ENCODE measurements around the gene MYBPC3.

MYBPC3 gene

DNA sequence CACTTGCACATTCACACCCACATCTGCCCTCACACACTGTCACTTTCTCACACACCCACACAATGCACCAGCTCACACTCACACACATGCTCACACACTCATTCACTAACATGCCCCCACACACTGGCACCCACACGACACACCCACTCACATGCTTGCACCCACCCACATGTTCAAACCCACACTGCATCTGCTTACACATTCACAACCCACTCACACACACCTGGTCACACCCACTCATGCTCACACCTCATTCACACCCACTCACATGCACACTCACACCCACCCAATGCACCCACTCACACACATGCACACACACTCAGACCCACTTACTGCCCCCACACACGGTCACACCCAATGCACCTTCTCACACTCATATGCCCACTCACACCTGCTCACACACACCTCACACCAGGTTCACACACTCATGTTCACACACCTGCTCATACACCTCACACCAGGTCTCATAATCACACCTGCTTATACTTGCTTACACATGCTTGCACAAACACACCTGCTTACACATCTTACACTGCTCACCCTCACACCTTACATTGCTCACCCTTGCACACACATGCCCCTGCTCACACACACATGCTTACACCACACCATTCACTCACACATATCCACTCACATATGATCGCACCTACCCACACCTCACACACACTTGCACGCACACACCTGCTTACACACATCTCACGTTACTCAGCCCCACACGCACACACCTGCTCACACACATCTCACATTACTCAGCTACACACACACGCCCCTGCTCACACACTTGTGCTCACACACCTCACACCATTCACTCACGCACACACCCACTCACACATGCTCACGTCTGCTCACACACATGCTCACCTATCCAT, 3.9 kb upstream of the MYBPC3 start:
- DNase-seq, result no peak

DNA sequence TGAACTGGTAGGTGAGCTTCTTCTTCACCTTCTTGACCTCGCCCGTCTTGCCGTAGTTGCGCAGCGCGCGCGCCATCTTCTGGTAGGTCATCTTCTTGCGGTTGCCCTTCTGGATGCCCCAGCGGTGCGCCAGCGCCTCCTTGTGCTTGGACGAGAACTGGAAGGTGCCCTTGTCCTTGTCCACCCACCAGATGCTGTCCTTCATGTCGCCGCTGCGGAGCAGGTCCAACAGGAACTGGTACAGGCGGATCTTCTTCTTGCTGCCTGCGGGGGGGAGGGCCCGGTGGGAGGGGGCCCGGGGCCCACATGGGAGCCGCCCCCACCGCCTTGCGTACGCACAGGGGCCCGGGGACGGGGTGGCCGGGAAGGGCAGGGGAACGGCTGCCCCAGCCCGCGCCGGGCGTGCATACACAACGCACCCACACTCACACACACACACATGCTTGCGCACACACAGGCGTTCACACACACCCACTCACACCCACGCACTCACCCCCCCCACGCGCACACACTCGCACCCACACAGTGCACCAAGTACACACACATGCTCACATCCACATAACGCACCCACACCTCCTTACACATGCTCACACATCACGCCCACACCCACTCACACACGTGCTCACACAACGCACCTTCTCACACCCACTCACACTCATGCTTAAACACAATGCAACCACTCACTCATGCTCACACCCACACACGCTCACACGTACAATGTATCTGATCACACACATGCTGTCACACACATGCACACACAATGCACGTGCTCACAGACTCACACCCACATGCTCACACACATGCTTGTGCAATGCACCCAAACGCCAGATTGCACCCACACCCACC, 3.0 kb upstream of the MYBPC3 start:
- DNase-seq, result peak; percentile 92 to 93

DNA sequence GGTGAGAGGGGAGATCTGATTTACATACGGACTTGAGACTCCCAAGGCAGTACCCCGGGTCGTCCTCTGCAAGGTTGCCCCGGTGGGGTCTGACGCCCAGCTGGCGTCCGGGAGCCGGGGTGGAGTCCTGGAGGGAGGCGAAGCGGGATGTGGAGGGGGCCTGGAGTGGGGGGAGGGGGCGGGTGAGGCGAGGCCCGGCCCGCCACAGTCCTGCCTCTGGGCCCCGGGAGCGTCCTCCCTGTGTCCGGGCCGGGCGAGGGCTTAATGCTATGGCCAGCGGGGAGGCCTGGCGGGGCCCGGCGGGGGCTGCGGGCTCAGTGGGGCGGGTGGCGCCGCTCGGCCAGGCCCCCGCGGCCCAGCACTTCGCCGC, 2.4 kb upstream of the MYBPC3 start:
- no peak for DNase-seq

DNA sequence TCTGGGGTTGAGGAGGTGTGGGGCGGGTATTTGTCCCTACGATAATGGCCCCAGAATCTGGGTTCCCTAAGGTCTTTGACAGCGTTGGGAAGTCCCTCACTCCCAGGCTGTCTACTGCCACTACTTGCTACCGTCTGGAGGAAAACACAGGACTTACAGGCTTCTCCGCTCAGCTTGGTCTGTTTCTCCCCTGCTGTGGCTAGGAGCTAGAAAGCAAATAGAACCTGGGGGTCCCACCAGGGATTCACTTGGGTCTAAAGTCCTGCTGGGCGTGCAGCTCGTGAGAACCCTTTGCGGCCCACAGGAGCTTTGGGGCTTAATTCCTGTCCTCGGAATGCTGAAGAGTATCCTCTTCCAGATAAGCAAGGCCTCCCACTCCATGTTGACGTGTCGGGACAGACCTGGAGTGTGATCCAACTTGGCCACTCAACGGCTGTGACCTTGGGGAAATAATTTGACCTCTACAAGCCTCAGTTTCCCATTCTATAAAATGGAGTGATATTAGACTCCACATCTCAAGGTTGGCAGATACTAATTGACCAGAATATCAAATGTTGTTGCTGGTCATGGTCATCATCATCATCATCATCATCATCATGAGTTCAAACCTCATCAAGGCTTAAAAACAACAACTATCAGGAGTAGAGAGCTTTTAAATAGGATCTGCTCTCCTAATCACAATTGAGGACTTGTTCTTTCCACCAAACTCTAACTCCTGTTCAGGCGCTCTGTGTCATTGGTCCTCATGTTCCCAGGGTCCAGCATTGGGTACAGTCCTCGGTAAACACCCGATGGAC, 1.7 kb upstream of the MYBPC3 start:
- DNase-seq, result no peak

DNA sequence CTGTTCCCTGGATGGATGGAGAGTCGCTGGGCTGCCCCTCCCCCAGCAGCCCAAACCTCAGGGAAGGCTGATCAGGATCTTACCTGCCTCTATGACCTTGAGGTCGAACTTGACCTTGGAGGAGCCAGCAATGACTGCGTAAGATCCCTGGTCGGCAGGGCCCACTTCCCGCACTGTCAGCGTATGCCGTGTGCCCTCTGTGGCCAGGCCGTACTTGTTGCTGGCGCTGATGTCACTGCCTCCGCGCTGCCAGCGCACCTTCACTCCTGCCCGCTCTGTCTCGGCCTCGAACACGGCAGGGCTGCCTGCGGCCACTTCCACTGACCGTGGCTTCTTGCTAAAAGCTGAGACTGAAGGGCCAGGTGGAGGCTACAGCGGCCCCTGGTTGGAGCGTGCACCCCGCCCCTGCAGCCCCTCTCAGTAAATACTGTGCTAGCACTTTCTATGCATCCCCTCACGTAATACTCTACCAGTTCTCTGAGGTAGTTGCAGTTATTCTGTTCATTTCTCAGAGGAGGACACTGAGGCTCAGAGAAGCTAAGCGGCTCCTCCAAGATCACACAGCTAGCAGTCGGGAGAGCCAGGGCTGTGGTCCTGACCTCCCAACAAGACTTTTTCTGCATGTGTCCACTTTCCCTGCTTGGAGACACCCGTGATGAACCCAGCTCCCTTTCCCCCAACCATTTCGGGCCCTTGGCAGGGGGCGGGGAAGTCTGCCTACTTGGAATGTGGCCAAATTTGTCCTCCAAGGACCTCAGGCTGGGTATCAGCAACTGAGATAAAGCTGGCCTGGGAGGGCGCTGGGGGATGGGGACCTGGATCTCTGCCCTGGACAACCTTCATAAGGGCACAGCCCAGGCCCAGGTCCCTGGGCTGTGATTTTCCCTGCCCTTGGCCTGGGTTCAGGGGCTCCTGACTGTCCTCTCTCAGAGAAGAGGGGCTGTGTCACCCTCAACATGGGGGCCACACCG, 1.1 kb downstream of the MYBPC3 start:
- DNase-seq, result no peak

DNA sequence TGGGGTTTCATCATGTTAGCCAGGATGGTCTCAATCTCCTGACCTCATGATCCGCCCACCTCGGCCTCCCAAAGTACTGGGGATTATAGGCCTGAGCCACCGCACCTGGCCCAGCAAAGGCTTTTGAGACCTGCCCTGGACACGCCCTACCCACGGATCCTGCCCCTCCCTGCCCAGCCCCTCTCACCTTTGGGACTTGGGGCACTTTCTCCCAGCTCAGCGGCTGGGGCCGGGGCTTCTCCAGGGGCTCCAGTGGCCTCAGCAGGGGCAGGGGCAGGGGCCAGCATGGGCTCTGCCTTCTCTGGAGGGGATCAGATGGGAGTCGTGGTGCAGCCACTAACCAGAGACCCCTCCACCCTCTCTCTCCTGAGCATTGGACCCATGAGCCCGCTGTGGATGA, 2.2 kb downstream of the MYBPC3 start:
- DNase-seq, result no peak

DNA sequence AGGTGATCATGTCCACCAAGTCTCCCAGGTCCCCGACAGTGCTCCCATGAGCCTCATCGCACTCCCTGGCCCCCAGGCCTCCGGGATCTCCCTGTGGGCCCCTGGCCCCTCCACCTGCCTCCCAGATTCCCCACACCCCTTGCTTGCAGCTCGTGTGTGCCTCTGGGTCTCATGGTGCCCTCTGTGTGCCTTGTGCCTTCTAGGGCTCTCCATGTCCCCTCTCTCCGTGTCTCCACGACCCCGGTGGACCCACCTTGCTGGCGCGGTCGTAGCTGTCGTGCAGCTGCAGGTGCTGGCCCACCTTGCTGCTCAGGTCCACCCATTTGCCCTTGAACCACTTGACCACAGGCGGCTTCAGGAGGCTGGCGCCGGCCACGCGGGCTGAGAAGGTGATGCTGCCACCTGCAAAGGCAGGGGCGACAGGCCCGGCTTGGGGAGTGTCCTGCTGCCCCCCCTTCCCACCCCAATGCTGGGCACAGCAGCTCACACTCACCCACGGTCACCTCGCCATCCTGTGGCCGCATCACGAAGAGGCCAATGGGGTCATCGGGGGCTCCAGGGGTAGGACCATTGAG, 2.9 kb downstream of the MYBPC3 start:
- no peak for DNase-seq

DNA sequence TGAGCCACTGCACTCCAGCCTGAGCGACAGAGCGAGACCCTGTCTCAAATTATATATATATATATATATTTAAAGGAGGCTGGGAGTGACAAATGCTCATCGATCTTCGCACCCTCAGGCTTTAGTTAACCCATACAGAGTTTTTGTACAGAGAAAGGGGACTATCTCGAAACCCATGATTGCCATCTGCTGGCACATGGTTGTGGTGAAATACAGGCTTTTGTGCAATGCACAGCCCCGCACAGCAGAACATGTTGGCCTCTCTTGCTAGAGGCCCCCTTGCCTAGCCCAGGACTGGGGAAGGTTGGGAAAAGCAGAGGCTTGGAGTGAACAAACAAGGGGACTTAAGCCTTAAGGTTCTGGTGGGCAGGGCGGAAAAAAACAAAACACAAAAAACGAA, 3.6 kb downstream of the MYBPC3 start:
- peak; percentile 14 to 37 for DNase-seq

DNA sequence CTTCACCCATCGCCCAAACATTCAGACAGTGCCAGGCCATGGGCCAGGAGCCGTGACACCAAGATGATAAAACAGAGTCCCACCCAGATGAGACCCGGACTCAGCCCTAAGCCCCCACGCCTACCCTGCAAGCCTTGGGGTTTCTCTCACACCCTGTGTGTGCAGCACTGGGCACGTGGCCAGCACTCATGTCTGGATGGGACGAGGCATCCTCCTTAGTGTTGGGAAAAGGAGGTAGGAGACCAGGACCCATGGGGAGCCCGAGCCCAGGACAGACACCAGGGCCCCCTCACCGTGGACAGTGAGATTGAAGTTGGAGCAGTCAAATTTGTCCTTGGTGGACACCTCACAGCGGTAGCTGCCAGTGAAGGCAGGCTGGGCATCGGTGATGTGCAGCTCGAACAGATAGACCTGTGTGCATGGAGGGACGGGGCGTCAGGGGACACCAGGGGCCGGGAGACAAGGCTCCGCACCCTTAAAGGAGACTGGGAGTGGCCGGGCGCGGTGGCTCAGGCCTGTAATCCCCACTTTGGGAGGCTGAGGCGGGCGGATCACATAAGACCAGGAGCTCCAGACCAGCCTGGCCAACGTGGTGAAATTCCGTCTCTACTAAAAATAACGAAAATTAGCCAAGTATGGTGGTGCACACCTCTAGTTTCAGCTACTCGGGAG, 4.2 kb downstream of the MYBPC3 start:
- DNase-seq, result no peak

DNA sequence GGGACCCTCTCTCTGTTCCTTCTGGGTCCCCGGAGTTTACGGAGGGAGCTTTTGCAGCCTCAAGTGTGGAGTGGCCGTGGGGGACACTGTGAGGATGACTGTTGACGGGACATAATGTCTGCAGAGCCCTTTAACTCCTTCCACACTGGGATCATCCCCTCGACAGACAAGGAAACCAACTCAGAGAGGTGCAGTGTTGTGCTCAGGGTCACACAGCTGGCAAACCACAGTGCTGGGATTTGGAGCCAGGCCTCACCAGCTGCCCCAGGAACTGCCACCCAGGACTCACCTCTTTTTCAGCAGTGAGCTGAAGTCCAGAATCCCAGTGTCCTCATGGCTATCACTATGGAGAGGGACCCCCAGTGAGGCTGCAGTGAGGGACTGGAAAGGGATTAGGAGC, 5.4 kb downstream of the MYBPC3 start:
- DNase-seq, result no peak

DNA sequence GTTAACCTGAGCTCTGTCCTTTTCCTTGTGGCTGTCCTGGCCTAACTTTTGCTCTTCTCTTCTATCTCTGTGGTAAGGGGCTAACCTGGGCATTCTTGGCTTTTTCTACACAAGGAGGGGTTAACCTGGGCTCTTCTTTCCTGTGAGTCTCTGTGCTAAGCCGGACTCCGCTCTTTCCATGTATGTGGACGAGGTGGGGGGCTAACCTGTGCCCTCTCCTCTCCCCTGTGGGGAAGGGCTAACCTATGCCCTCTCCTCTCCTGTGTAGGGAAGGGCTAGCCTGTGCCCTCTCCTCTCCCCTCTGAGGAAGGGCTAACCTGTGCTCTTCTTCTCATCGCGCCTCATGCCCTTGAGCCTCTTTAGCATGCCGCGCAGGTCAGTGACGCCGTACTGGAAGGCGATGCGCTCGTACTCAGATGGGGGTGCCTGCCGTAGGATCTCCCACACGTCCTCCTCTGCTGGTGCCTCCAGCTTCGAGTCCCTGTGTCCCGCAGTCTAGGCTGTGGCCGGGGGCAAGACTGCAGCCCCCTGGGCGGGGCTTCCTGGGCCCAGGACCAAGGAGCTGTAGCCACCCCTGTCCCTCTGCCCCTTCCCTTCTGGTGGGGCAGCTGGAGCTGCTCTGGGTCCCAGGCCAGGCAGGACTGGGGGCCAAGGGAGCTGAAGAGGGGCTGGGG, 6.5 kb downstream of the MYBPC3 start:
- DNase-seq, result no peak

DNA sequence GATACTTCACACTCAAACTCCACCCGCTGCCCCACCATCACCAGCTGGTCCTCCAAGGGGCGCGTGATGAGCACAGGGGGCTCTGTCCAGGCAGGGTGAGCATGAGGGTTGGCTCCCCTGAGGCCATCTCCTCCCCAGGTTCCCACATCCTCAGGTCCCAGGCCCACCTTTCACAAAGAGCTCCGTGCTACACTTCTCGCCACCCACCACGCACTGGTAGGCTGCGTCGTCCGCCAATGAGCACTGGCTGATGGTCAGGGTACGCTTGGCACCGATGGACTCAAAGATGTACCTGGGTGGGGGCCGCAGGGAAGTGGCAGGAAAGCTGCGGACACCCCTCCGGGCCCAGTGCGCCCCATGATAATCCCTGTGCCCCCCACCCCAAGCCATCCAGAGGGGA, 9.6 kb downstream of the MYBPC3 start:
- no peak for DNase-seq

DNA sequence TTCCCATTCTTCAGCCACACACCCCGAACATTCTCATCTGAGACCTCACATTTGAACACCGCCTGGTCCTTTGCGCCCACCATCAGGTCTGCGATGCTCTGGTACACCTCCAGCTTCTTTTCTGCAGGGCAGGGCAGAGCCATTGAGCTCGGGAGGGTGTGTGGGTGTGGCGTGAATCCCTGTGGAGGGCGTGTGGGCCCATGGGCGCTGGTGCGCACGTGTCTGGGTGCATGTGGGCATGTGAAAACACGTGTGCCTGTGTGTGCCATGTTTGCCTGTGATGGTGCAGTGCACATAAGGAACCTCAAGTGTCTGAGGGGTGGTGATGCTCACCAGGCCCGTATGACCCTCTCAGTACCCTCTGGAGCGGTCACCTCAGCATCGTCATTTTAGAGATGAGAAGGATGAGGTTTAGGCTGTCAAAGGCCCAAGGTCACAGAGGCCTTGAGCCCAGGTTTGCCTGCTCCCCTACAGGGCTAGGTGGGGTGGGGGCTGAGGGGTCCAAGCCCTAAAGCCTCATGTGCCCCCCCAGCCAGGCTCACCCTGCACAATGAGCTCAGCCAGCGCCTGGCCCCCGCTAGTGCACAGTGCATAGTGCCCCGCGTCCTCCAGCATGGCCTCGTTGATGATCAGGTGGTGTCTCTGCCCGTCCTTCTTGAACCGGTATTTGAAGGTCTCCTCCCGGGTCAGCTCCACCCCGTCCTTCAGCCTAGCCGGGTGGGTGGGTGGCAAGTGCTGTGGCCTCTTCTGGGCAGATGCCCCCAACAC, 10.3 kb downstream of the MYBPC3 start:
- no peak for DNase-seq

DNA sequence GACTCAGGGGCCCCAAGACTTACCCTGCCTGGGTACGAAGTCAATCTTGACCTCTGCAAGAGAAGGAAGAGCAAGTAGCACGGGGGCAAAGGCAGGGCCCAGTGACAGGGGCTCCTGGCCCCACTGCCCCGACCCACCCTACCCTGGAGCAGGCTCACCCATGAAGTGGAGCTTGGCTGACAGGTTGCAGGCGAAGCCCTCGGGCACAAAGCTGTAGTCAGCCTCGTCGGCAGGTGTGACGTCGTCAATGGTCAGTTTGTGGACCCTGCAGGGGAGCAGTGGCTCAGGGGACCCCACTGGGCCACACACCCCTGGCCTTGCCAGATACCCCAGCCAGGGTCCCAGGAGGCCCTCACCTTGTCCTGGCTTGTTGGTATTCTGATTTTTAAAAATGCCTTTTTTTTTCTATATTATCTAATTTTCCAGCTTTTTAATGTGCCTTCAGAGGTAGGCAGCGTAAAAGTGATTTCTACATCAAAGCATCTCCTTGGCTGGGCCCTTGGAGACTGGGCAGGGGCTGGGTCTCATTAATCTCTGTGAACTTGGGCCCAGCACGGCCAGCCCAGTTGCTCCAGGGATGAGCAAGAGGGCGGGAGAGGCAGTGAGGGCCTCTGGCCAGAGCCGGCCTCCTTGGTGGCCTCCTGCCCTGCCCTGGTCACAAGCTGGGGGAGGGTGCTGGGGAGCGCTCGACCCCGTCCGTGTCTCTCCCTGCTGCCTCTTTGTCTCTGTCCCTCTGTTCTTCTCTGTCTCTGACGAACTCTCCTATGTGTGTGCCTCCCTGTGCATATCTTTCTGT, 11.3 kb downstream of the MYBPC3 start:
- no peak for DNase-seq

DNA sequence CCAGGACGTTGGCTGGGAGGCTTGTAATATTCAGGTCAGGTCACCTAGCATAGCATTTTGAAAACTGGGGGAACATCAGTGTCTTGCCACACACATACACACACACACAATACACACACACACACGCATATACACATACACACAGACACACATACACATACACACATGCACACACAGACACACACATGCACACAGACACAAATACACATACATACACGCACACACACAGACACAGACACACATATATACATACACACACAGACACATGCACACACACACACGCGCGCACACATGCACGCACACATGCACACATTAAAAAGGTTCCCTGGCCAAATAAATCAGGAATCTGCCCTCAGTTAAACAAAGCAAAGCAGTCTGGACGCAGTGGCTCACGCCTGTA, 12.5 kb downstream of the MYBPC3 start:
- no peak for DNase-seq

DNA sequence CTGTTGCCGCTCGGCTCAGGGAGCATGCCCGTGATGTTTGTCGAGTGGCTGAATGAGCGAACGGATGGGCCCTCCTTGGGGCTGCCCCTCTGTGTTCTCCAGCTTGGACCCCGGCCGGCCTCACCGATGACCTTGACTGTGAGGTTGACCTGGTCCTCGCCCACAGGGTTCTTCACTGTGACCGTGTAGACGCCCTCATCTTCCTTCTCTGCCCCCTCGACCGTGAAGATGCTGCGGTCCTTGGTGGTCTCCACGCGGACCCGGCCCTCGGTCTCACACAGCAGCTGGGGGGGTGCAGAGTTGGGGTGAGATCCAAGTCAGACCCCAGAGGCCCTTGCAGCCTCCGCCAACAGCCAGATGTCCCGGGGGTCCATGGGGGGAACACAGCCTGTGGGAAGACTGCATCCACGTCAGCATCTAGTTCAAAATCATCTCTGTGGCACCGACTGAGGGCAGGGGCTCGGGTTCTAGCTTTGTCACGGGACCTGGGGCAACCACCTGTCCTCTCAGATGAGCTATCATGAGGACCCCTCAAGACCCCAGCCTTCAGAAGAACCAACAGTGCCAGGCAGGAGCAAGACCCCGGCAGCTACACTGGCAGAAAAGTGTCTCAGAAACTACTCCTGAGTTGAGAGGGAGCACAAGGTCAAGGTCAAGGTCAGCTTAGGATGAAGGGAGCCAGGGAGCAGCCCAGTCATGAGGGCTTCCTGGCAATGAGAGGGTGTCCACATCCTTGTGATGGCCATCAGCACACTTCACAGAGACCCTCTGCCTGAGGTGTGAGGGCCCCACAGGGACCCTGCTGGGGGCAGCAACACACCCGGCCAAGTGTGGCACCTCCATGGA, 13.9 kb downstream of the MYBPC3 start:
- no peak for DNase-seq

DNA sequence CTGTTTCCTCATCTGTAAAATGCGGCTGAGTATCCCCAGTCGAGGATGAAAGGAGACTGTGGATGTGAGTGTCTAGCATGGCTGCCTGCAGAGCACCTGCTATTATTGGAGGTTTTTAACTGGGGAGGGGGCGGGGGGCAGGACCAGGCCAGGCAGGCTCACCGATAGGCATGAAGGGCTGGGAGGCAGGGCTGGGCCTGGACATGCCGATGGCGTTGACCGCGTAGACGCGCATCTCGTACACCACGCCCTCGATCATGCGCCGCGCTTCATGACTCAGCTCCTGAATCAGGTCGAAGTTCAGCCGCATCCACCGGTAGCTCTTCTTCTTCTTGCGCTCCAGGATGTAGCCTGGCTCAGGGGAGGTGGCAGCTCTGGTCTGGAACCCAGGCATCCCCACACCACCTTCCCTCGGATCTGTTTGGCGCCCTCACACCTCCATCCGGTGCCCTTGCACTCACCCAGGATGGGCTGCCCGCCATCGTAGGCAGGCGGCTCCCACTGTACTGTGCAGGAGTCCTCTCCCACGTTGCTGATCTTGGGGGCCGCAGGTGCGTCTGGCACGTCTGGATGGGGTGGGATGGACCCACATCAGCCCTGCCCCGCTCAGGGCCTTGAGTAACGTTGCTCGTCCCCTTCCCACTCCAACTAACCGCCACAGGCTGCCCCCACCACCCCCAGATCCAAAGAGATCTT, 15.1 kb downstream of the MYBPC3 start:
- DNase-seq, result no peak
